ENCODE measurements around the gene FMNL2.

Gene FMNL2

GRCh38 chr2:152402780-152403759, 68.1 kb downstream of the FMNL2 start:
- DNase-seq, result no peak
- no peak overlapping the region for H3K27ac ChIP-seq
- H3K36me3 ChIP-seq, result no peaks in the 10 kb centered on the region
- TF ChIP-seq, protein P1, sequence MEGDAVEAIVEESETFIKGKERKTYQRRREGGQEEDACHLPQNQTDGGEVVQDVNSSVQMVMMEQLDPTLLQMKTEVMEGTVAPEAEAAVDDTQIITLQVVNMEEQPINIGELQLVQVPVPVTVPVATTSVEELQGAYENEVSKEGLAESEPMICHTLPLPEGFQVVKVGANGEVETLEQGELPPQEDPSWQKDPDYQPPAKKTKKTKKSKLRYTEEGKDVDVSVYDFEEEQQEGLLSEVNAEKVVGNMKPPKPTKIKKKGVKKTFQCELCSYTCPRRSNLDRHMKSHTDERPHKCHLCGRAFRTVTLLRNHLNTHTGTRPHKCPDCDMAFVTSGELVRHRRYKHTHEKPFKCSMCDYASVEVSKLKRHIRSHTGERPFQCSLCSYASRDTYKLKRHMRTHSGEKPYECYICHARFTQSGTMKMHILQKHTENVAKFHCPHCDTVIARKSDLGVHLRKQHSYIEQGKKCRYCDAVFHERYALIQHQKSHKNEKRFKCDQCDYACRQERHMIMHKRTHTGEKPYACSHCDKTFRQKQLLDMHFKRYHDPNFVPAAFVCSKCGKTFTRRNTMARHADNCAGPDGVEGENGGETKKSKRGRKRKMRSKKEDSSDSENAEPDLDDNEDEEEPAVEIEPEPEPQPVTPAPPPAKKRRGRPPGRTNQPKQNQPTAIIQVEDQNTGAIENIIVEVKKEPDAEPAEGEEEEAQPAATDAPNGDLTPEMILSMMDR (IDR thresholded peaks at IDR 0.05; ENCODE audit: low read depth, low read length), result no peak
- no peak overlapping the region for H3K4me3 ChIP-seq (ENCODE audit: low read depth, low read length)
- no peaks in the 10 kb centered on the region for H3K27me3 ChIP-seq (ENCODE audit: insufficient read depth, low read depth, severe bottlenecking)
- no peaks in the 10 kb centered on the region for H3K9me3 ChIP-seq (ENCODE audit: severe bottlenecking)

- Histone ChIP-seq H3K27me3 (ENCODE audit: insufficient read depth, low read depth, severe bottlenecking) (no peaks in the 10 kb centered on the region), H3K36me3 (no peaks in the 10 kb centered on the region), H3K27ac (no peak overlapping the region), H3K4me3 (ENCODE audit: low read depth, low read length) (no peak overlapping the region), H3K9me3 (ENCODE audit: severe bottlenecking) (no peaks in the 10 kb centered on the region)
- DNase-seq, result no peak
- TF ChIP-seq, protein P1 (IDR thresholded peaks at IDR 0.05; ENCODE audit: low read depth, low read length), result no peak
Measured at GRCh38 chr2:152405206-152406118, 70.5 kb downstream of the FMNL2 start.

GRCh38 chr2:152406119-152406835, 71.3 kb downstream of the FMNL2 start:
- DNase-seq, result no peak
- H3K27ac ChIP-seq, result no peak overlapping the region

DNA sequence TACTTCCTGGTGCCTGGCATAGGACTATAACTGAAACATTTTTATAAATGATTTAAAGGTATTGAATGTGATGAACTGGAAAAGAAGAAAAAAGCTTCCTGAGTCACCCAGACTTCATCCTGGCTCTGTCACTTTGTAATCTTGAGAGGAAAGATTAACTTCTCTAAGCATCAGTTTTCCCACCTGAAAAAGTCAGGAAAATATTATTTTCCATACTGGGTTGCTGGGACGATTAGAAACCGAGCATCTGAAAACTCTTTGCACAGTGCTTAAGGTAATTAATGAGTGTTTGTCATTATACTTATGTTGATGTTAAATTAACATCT, 71.8 kb downstream of the FMNL2 start:
- no peak for DNase-seq
- TF ChIP-seq, protein P1 (IDR thresholded peaks at IDR 0.05; ENCODE audit: low read depth, low read length), result no peak
- Histone ChIP-seq H3K27me3 (ENCODE audit: insufficient read depth, low read depth, severe bottlenecking) (no peaks in the 10 kb centered on the region), H3K36me3 (no peaks in the 10 kb centered on the region), H3K27ac (no peak overlapping the region; the same call in 1 of the 2 replicates), H3K4me3 (ENCODE audit: low read depth, low read length) (no peak overlapping the region), H3K9me3 (ENCODE audit: severe bottlenecking) (no peaks in the 10 kb centered on the region)

More at GRCh38 chr2:152406119-152406835, 71.3 kb downstream of the FMNL2 start:
- TF ChIP-seq, protein P1 (IDR thresholded peaks at IDR 0.05; ENCODE audit: low read depth, low read length), result no peak
- Histone ChIP-seq H3K27me3 (ENCODE audit: insufficient read depth, low read depth, severe bottlenecking) (no peaks in the 10 kb centered on the region), H3K9me3 (ENCODE audit: severe bottlenecking) (no peaks in the 10 kb centered on the region), H3K36me3 (no peaks in the 10 kb centered on the region), H3K4me3 (ENCODE audit: low read depth, low read length) (no peak overlapping the region)

DNA sequence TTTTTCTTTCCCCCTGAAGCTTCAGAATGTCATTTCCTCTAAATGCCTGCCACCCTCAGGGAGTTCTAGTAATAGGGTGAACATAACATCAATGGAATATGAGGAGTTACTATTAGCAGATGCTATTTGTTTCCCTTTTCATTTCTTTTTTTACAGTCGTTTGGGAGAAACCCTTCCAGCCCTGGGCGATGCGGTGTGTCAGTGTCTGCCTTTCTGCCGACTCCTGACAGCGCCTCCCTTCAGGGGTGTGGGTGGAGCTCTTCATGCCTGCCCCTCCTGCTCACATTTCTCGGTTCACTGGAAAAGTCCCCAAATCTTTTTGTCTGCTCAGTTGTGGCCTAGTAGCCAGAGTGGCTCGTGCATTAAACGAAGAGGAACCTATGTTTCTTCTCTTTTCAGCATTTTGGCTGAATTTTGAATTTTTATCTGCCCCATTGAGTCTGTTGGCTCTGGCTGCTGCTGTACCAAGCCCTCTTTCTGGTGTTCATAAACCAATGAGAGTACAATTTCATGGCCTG, 72.3 kb downstream of the FMNL2 start:
- TF ChIP-seq, protein P1 (IDR thresholded peaks at IDR 0.05; ENCODE audit: low read depth, low read length), result no peak
- Histone ChIP-seq H3K27ac (peak overlapping the region; percentile 45), H3K27me3 (ENCODE audit: insufficient read depth, low read depth, severe bottlenecking) (no peaks in the 10 kb centered on the region), H3K4me3 (ENCODE audit: low read depth, low read length) (no peak overlapping the region), H3K9me3 (ENCODE audit: severe bottlenecking) (no peaks in the 10 kb centered on the region), H3K36me3 (no peaks in the 10 kb centered on the region)
- DNase-seq, result peak; percentile 31
